ENCODE measurements around the gene LMNB1. TPM values are rescaled to one million over a fixed set of nuclear protein-coding genes. Genes with fewer than 3 reads are reported as not detected.

Gene LMNB1
- total RNA-seq, 1 donor from 2014 or later: 362 TPM

- Mint-ChIP-seq H3K9me3 (peaks cover 2% of the 10 kb centered on the region), H3K27me3 (ENCODE audit: low read depth) (no peaks in the 10 kb centered on the region), H3K4me3 (no peak overlapping the region), H3K27ac (ENCODE audit: unreplicated experiment) (no peak overlapping the region), H3K36me3 (ENCODE audit: low read depth) (no peaks in the 10 kb centered on the region), H3K4me1 (peaks cover 8% of the 10 kb centered on the region)
- DNase-seq (ENCODE audit: low read depth, low spot score): no peak
- no peak for TF ChIP-seq CTCF (conservative IDR thresholded peaks at IDR 0.05)
Observed at GRCh38 chr5:126744836-126745235, 32.1 kb upstream of the LMNB1 start.

- no peak overlapping the region for H3K4me3 Mint-ChIP-seq
- H3K36me3 Mint-ChIP-seq (ENCODE audit: low read depth): no peaks in the 10 kb centered on the region
- H3K27me3 Mint-ChIP-seq (ENCODE audit: low read depth): no peaks in the 10 kb centered on the region
- H3K4me1 Mint-ChIP-seq: peaks cover 8% of the 10 kb centered on the region
- DNase-seq (ENCODE audit: low read depth, low spot score): no peak
- H3K9me3 Mint-ChIP-seq: peaks cover 2% of the 10 kb centered on the region
- TF ChIP-seq CTCF (conservative IDR thresholded peaks at IDR 0.05): no peak
- H3K27ac Mint-ChIP-seq (ENCODE audit: unreplicated experiment): no peak overlapping the region
Observed at GRCh38 chr5:126745259-126745992, 31.5 kb upstream of the LMNB1 start.

GRCh38 chr5:126746290-126746689 lies 30.6 kb upstream of the LMNB1 start:
- Mint-ChIP-seq H3K27ac (ENCODE audit: unreplicated experiment) (no peak overlapping the region), H3K4me3 (no peak overlapping the region), H3K4me1 (peaks cover 8% of the 10 kb centered on the region), H3K27me3 (ENCODE audit: low read depth) (no peaks in the 10 kb centered on the region), H3K36me3 (ENCODE audit: low read depth) (no peaks in the 10 kb centered on the region), H3K9me3 (peaks cover 2% of the 10 kb centered on the region)
- no peak for TF ChIP-seq CTCF (conservative IDR thresholded peaks at IDR 0.05)
- no peak for DNase-seq (ENCODE audit: low read depth, low spot score)

- no peak overlapping the region for H3K27ac Mint-ChIP-seq (ENCODE audit: unreplicated experiment)
- no peaks in the 10 kb centered on the region for H3K27me3 Mint-ChIP-seq (ENCODE audit: low read depth)
- peaks cover 8% of the 10 kb centered on the region for H3K4me1 Mint-ChIP-seq
- H3K9me3 Mint-ChIP-seq: peaks cover 2% of the 10 kb centered on the region
- TF ChIP-seq CTCF (conservative IDR thresholded peaks at IDR 0.05): no peak
- DNase-seq (ENCODE audit: low read depth, low spot score): no peak
- H3K36me3 Mint-ChIP-seq (ENCODE audit: low read depth): no peaks in the 10 kb centered on the region
- H3K4me3 Mint-ChIP-seq: no peak overlapping the region
Observed at GRCh38 chr5:126752081-126752785, 24.7 kb upstream of the LMNB1 start.

- no peaks in the 10 kb centered on the region for H3K4me1 Mint-ChIP-seq
- H3K27ac Mint-ChIP-seq (ENCODE audit: unreplicated experiment): no peak overlapping the region
- H3K36me3 Mint-ChIP-seq (ENCODE audit: low read depth): no peaks in the 10 kb centered on the region
- no peaks in the 10 kb centered on the region for H3K27me3 Mint-ChIP-seq (ENCODE audit: low read depth)
- H3K4me3 Mint-ChIP-seq: no peak overlapping the region
- no peaks in the 10 kb centered on the region for H3K9me3 Mint-ChIP-seq
- TF ChIP-seq CTCF (conservative IDR thresholded peaks at IDR 0.05): no peak
- DNase-seq (ENCODE audit: low read depth, low spot score): no peak
Observed at GRCh38 chr5:126753227-126753626, 23.7 kb upstream of the LMNB1 start.
